NCI-H2081 (cell line): ENCODE data around the gene HOXC6.
"Not testable (repeated sequence)": the region's sequence is repeated elsewhere in the genome, so short reads cannot be mapped to it uniquely, and the experiment has no call there.

Experiments used
- DNase-seq, 2 experiments: peaks; one replicate each; lab custom pipeline; 2025; lab: John Stamatoyannopoulos, UW

HOXC6 gene

DNA sequence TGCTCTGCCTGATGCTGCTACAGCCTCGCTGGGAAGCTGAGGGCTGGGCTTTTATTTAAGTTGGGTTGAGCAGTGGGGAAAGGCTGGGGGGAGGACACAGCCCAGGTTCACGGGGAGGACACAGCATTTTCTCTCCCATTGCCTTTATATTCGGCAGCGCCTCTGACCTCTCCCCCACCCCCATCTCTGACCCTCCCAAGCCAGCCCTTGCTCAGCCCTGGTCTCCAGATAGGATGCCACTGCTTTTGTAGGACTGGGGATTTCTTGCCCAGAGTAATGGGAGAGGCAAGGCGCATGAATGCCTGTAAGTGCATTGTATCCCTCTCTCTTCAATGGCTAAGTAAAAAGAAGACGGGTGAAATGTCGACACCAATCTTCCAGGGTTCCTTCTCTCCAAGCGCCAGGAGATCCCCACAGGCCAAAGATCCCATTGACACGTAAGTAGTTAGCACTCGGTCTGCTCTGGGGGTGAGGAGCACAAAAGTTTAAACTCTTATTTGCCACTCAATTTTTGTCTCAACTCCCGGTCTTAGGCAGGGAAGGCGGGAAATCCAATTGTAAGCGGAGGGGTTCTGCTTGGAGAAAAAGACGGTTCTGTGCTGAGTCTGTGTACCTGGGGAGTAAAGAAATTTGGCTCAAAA, 30.0 kb downstream of the HOXC6 start:
- DNase-seq, result no peak

DNA sequence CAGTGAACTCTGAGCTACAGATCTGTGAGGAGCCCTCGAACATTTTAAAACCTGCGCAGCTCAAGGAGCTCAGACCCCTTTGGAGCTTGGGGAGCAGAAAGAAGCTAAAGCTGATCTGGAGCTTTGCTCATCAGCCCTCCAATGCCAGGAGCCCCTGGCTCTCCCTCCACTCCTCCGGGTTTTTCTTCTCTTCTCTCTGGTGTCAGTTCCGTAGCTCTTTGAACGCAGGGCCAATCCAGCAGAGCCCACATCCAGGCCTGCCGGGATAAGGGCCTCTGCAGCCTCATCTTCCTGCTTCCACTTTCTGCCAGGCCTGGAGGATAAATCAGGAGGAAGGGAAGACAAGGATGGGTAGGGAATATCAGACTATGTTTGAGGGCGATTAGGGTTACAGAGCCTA, 31.4 kb downstream of the HOXC6 start:
- no peak for DNase-seq

DNA sequence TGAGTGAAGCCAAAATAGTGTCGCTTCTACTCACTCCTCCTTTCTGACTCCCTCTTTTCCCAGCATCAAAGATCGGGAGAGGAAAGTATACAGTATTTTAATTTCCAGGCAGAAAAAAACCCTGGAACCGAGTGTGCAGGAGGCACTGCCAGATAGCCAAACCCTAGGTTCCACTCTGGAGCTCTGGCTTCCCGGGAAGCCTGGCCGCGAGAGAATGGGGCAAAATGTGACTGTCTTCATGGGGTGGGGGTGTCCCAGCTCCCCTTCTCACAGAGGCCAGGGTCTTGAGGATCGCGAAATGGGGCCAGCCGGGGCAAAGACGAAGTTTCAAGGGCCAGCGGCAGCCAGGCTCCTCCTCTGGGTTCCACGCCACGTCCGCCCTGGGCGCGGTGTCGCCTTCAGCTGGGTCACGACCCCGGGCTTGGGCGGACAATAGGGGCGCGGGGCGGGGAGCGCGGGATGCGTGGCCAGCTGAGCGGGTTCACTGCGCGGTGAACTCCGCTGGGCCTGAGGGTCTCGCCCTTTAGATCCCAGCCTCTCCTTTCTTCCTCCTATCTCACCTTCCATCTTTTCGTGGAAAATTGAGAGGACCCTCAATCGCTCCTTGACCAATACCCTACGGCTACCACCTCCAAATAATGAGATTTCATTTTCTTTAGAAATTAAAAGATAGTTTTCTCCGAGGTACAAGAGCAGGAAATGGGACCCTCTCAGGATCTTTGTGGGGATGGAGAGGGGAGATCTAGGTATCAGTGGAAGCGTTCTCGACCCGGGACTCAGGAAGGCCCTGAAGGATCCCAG, 32.1 kb downstream of the HOXC6 start:
- no peak for DNase-seq

DNA sequence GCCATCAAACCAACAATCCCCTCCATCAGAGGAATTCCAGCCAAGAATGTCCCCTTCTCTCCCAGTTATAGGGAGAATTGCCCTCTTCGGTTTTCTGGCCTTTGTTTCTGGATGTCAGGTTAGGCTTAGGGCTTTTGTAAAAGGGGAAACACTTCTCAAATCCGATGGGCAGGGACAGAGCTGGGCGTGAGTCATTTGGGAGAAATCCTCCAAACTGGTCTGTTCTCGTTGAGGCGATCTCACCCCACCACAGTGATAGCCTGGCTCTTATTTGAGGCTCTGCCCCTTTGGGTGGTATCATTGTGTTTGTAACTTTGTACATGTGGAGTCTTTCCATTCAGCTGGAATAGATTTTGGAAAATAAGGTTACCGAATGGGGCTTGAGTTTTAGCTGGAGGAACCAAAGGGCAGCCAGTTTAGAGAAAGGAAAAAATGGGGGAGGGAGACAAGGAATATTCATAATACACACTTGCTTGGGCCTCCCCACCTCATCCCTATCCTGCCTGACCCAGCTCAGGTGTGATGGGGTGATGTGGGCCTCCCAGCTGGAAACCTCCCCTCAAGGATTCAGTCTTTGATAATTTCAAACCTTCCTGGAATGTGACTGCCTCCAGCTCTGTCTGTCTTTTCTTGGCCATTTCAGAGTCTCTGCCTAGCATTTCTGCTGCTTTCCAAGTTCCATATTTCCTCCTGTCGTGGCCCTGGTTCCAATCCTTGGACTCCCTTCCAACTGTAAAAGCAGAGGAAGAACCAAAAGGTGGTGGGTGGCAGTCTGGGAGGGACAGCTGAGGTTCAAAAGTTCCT, 32.9 kb downstream of the HOXC6 start:
- DNase-seq, result no peak

DNA sequence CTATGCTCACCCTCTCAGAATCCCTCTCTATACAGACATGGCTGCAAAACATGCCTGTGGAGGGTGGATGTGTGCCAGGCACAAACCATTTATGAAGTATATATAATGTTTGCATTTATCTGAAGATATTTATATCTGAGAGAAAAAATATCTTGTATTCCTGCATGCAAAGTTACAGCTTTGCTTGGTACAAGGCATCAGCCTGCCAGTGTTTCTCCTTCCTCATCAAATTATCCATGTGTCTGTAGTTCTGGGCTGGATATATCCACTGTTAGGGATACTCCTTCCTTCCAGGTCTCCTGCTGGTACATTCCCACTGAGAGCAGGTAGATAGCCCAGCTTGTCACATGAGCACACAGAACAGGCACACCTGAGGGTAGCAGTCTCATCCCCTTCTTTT, 37.4 kb downstream of the HOXC6 start:
- no peak for DNase-seq

DNA sequence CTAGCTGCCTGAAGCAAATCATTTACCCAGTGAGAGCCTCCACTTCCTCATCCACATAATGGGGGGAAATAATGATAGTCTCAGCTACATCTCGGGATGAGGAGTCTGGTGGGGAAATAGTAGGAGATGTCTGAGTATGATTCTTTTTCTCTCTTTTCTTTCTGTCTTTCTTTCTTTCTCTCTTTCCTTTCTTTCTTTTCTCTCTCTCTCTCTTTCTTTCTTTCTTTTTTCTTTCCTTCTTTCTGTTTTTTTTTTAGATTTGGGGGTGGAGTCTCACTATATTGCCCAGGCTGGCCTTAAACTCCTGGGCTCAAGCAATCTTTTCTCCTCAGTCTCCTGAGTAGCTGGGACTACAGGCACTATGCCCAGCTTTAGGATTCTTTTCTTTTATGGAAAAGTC, 38.2 kb downstream of the HOXC6 start:
- DNase-seq, result no peak

DNA sequence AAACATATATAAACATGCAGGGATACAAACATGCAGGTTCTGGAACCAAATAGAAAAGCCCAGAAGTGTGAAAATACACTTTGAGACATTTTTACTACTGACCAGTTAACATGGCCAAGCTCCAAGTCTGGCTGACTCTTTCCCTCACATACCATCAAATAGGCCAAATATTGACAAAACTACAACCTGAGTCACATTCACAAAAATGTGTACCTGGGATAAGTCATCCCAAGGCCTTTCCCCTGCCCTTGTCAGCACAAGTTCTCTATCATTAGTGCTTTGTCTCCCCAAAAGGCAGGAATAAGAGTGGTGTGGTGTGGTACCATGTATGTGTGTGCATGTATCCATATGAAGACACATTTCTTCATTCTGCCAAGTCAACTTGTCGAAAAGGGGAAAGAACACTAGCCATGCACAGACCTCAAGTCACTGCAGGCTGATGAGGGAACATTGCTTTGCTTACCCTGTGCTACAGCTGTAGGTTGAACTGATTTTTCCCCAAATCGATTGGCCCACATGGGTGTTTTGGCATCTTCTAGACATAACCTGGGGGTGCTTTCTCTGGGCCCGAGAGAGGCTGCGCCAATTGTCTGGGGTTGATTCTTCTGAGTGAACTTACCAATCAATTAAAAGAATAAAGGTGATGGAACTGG, 40.3 kb downstream of the HOXC6 start:
- no peak for DNase-seq

DNA sequence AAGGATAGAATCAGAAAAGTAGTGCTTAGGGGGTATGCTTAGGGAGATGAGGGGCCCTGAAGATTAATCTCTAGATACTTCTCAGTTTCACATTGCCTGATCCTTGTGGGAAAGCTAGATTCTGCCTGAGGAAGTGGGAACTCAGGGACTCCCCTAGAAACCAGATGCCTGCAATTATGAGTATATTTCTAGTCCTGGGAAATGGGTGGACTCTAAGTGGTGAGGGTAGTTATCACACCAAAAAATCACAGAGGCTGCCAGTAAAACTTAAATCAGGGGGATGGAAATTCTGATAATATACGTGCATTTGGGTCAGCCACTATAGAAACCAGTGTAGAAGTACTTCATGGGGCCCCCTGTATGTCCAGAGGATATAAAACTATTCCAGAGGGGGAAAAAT, 43.7 kb downstream of the HOXC6 start:
- DNase-seq, result no peak

DNA sequence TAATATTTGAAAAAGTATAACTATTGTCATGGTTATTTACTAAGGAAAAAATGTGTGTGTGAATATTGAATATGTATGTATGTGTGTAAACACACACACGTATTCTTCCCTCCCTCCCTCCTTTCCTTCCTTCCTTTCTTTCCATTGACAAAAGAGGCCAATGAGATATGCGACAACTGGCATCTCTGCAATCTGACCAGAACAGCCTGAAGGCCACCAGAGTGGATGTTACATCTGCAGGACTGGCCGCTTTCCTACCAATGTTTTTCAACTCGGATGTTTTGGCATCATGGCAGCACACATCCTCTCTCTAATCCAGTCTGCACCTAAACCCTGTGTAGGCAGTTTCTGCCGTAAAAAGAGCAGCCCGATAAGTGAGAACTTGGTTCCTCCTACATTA, 46.1 kb downstream of the HOXC6 start:
- DNase-seq, result no peak

DNA sequence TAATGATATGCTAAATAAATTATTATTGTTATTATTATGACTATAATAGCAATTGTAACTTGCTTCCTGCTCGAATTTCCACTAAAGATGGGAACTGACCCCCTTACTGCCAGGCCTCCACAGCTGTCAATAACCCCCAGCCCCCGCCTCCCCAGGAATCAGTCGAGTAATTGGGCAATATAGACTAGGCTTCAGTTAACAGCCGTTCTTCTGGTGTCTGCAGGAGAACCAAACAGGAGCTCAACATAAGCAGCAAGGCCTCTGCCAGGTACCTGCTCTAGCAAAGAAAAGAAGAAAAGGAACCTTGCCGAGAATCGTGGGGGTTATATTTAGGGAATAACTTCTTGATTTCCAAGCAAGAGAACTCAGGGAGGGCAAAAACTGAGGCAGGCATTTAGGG, 47.2 kb downstream of the HOXC6 start:
- no peak for DNase-seq

DNA sequence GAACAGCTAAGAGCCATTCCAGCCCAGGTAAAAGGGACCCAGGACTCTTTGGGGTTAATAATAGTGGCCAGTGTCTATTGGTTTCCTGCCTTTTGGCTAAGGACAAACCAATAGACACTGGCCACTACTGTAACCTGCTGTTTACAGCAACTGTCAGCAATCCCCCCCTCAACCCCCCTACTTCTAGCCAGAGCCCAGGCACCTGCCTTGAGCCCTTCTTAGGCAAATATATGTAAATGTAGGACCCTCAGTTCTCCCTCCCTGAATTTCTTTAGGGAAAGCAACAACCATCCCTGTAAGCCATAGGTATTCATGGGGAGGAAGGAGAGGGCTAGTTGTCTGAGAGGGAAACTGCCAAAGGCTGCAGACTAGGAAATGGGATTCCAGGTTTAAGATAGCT, 47.7 kb downstream of the HOXC6 start:
- DNase-seq, result no peak

DNA sequence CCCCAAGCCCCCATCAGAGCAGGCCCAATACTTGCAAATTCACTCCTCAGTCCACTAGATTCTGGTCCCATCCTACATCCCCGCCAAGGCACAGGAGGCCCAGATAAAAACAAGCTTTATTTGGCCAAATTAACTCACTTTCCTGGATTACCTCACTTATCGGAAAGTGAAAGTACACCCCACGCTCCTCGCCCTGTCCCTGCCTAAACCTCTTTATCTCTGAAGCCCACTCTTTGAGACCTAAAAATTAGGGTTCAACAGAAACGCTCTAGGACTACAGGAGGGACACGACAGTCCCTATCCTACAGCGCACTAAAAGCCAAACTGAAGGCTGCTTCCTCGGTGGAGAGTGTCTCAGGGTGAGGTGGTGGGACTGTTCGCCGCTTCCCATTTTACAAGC, 49.6 kb downstream of the HOXC6 start:
- not testable (repeated sequence) for DNase-seq

DNA sequence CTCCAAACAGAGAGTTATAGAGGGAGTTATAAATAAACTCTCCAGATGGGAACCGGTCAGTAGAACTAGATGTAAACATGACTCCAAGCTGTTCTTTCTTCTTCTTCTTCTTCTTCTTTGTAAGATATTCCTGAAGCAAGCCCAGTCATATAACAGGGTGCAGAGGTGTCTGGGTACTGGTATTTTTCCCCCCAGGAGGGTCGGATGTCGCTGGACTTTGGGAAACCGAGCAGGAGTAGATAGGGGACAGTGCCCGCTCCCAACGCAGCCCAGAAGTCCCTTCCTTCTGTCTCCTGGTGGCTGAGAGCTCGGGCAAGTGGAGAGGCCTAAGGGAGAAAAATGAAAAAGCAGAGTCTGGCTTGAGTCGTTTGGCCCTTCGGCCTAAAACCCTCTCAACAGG, 50.9 kb downstream of the HOXC6 start:
- not testable (repeated sequence) for DNase-seq
